Peyer's patch (tissue), 4 donors: ENCODE measurements around the gene TAAR6. TPM values are rescaled to one million over a fixed set of nuclear protein-coding genes. Genes with fewer than 3 reads are reported as not detected.
"Not testable (repeated sequence)": the region's sequence is repeated elsewhere in the genome, so short reads cannot be mapped to it uniquely, and the experiment has no call there.

Experiments
- DNase-seq, 3 donors: peaks; one replicate each; pipeline ENCODE4 v3.0.0-alpha.2; 2017 to 2019
- H3K27ac ChIP-seq, 4 donors: fragments of 200-600 bp; sonication (generic); one replicate each; pipeline ENCODE4 v1.5.1; 2016 to 2019
- H3K27me3 ChIP-seq, 2 donors: fragments of 200-600 bp; sonication (generic); one replicate each; pipeline ENCODE4 v1.5.1; 2019
- H3K36me3 ChIP-seq, 3 donors: fragments of 200-600 bp; sonication (generic); one replicate each; pipeline ENCODE4 v1.5.1; 2016 to 2019
- H3K4me1 ChIP-seq, 4 donors: fragments of 200-600 bp; sonication (generic); one replicate each; pipeline ENCODE4 v1.5.1; 2016 to 2019
- H3K4me3 ChIP-seq, 4 donors: fragments of 200-600 bp; sonication (generic); 1 replicate in 3 of 4; 2 replicates in 1 of 4; pipeline ENCODE4 v1.5.1; 2016 to 2019; ENCODE audit warnings: mild to moderate bottlenecking in 1 of 4
- H3K9me3 ChIP-seq, 4 donors: fragments of 200-600 bp; sonication (generic); one replicate each; pipeline ENCODE4 v1.5.1; 2016 to 2019; ENCODE audit warnings: mild to moderate bottlenecking in 1 of 4
- POLR2A ChIP-seq, 2 donors: fragments of 450-650 bp; IDR thresholded peaks; one replicate each; pipeline ENCODE4 v1.5.1; 2017; ENCODE audit warnings: antibody characterized with exemption in 2 of 2, mild to moderate bottlenecking in 2 of 2, moderate library complexity in 2 of 2
- total RNA-seq, 4 donors: library from RNA; depleted of rRNA; stranded (reverse); fragments of >200 nt; gene quantifications; one replicate each; pipeline ENCODE4 v1.1.0, GENCODE V29; 2016
- TF ChIP-seq, protein P1 (sequence below), 6 experiments: fragments of 450-650 bp in 4 of 6; fragments of 200-600 bp in 2 of 6; sonication (generic) in 1 of 6; IDR thresholded peaks; one replicate each; pipeline ENCODE4 v1.5.1; 2017 to 2019; ENCODE audit warnings: antibody characterized with exemption in 6 of 6, mild to moderate bottlenecking in 3 of 6, moderate library complexity in 1 of 6

The TAAR6 gene
- total RNA-seq, 4 donors from 2014 or later: not detected

DNA sequence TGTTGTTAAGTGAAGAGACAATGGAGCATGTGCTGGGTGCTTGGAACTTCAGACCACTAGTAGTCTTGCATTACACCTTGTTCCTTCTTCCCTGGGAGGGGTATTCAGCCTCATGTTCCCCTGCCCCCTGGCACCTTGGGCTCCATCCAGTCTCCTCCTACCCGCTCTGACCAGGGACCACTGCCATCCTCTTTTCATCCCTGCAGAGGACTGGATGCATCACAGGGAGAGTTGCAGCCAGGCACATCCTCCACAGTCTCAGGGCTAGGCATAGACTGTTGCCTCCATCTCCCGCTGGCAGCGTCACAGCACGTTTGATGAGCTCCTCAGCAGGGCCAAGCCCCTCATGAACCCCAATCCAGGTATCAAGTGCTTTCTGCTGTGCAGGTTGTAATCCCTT, 18.9 kb upstream of the TAAR6 start:
- no peaks in the 10 kb centered on the region for H3K9me3 ChIP-seq
- no peak overlapping the region for H3K4me3 ChIP-seq
- no peak overlapping the region for H3K27ac ChIP-seq
- no peaks in the 10 kb centered on the region for H3K4me1 ChIP-seq
- H3K27me3 ChIP-seq: no peaks in the 10 kb centered on the region
- DNase-seq: no peak
- no peaks in the 10 kb centered on the region for H3K36me3 ChIP-seq
- no peak for TF ChIP-seq POLR2A (IDR thresholded peaks at IDR 0.05)
- TF ChIP-seq, protein P1, sequence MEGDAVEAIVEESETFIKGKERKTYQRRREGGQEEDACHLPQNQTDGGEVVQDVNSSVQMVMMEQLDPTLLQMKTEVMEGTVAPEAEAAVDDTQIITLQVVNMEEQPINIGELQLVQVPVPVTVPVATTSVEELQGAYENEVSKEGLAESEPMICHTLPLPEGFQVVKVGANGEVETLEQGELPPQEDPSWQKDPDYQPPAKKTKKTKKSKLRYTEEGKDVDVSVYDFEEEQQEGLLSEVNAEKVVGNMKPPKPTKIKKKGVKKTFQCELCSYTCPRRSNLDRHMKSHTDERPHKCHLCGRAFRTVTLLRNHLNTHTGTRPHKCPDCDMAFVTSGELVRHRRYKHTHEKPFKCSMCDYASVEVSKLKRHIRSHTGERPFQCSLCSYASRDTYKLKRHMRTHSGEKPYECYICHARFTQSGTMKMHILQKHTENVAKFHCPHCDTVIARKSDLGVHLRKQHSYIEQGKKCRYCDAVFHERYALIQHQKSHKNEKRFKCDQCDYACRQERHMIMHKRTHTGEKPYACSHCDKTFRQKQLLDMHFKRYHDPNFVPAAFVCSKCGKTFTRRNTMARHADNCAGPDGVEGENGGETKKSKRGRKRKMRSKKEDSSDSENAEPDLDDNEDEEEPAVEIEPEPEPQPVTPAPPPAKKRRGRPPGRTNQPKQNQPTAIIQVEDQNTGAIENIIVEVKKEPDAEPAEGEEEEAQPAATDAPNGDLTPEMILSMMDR (IDR thresholded peaks at IDR 0.05): no peak

DNA sequence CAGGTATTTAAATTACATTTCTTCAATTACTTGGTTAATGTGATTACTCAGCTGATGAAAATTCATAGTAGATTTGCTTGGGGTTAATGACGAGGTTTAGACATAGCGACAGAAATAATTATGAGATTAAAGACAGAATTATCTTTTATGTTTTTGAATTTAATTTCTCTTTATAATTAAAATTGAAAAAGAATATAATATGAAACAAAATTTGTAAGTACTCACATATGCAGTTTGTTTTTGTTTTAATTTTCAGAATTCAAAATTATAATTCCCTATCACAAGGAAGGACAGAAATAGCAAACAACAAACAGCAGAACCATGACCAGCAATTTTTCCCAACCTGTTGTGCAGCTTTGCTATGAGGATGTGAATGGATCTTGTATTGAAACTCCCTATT, 17.8 kb upstream of the TAAR6 start, which contains the start of gene TAAR8:
Gene TAAR8 (plus strand): TSS at position 301 of the 400 bp plus-strand sequence. CDS start 21 bp downstream, at position 322.
- no peak for TF ChIP-seq POLR2A (IDR thresholded peaks at IDR 0.05)
- TF ChIP-seq, protein P1 (IDR thresholded peaks at IDR 0.05): no peak
- Histone ChIP-seq H3K9me3 (no peaks in the 10 kb centered on the region), H3K36me3 (no peaks in the 10 kb centered on the region), H3K4me1 (no peaks in the 10 kb centered on the region), H3K4me3 (no peak within 1 kb of the TSS), H3K27ac (no peak within 1 kb of the TSS), H3K27me3 (no peaks in the 10 kb centered on the region)
- DNase-seq: no peak

DNA sequence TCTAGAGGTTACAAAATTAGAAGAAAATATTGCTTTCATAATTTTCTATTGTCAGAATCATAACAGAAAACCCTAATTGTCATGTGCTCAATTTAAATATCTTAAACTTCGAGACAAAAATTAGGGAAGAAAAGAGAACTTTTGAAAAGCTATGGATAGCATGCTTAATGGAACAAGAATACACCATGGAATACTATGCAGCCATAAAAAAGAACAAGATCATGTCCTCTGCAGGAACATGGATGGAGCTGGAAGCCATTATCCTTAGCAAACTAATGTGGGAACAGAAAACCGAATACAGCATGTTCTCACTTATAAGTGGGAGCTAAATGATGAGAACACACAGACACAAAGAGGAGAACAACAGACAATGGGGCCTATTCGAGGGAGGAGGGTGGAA, 10.0 kb upstream of the TAAR6 start:
- not testable (repeated sequence) for H3K4me3 ChIP-seq, H3K4me1 ChIP-seq, DNase-seq, H3K27ac ChIP-seq, H3K36me3 ChIP-seq, H3K27me3 ChIP-seq, H3K9me3 ChIP-seq

DNA sequence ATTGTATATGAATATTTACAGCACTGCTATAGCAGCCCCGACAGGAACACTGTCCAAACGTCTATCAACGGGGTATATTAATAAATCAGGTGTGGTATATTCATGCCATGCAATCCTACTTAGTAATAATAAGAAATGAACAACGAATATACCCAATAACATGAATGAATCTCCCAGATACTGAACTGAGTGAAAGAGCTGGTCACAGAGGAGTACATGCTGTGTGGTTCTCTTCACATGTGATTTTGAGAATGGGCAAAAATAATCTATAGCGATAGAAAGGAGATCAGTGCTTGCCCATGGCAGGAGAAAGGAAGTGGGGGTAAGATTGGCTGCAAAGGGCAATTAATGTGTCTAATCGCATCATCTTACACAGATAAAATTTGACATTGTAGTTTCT, 3.7 kb upstream of the TAAR6 start:
- Histone ChIP-seq H3K27me3 (no peaks in the 10 kb centered on the region), H3K9me3 (no peaks in the 10 kb centered on the region), H3K4me1 (no peaks in the 10 kb centered on the region), H3K36me3 (no peaks in the 10 kb centered on the region), H3K27ac (no peak overlapping the region), H3K4me3 (no peak overlapping the region)
- DNase-seq: no peak
- TF ChIP-seq, protein P1 (IDR thresholded peaks at IDR 0.05): no peak
- TF ChIP-seq POLR2A (IDR thresholded peaks at IDR 0.05): no peak

DNA sequence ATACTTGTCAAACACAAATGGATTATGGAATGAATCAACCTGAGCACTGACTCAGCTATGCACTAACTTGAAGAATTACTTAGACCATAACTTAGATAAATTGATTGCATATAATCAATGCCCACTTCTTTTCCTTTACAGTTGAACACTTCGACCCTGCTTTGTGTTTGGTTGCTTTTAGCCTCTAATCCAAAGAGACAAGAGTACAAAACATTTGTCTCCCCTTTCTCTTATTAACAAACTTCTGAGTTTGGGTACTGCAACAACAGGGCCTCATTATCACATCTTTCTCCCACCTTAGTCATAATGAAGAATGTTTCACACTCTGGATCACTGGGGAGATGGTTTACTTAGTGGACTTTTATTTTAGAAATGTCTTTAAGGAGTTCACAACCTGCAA, 2.6 kb upstream of the TAAR6 start:
- Histone ChIP-seq H3K27ac (no peak overlapping the region), H3K4me3 (no peak overlapping the region), H3K4me1 (no peaks in the 10 kb centered on the region), H3K36me3 (no peaks in the 10 kb centered on the region), H3K27me3 (no peaks in the 10 kb centered on the region), H3K9me3 (no peaks in the 10 kb centered on the region)
- TF ChIP-seq, protein P1 (IDR thresholded peaks at IDR 0.05): no peak
- no peak for TF ChIP-seq POLR2A (IDR thresholded peaks at IDR 0.05)
- DNase-seq: no peak

DNA sequence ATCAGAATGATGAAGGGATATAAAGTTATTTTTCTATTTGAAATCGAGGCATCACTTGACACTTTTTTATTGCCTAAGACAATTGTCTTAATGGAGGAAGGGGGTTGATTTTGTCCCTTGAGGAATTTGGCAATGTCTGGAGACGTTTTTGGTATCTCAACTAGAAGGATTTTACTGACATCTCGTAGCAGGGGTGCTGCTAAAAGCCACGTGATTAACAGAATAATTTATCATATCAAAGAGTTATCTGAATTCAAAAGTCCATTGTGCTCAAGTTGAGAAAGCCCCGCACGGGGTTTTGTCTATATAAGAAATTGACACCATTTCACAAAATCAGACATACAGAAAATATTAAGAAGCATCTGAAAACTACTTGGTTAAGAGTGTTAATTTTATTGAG, 1.5 kb upstream of the TAAR6 start:
- H3K27ac ChIP-seq: no peak overlapping the region
- H3K4me3 ChIP-seq: no peak overlapping the region
- H3K4me1 ChIP-seq: no peaks in the 10 kb centered on the region
- no peak for DNase-seq
- no peaks in the 10 kb centered on the region for H3K36me3 ChIP-seq
- H3K9me3 ChIP-seq: no peaks in the 10 kb centered on the region
- TF ChIP-seq, protein P1 (IDR thresholded peaks at IDR 0.05): no peak
- TF ChIP-seq POLR2A (IDR thresholded peaks at IDR 0.05): no peak
- no peaks in the 10 kb centered on the region for H3K27me3 ChIP-seq
